GM18868 (cell line): ENCODE measurements around the gene TMEM178B.

Experiments used
- ATAC-seq: cut with Tn5 transposase; IDR thresholded peaks from one replicate; pipeline ENCODE4 v1.9.1; 2021; ENCODE audit warnings: mild to moderate bottlenecking, moderate library complexity; ENCODE audit not compliant: unreplicated experiment

Gene TMEM178B

DNA sequence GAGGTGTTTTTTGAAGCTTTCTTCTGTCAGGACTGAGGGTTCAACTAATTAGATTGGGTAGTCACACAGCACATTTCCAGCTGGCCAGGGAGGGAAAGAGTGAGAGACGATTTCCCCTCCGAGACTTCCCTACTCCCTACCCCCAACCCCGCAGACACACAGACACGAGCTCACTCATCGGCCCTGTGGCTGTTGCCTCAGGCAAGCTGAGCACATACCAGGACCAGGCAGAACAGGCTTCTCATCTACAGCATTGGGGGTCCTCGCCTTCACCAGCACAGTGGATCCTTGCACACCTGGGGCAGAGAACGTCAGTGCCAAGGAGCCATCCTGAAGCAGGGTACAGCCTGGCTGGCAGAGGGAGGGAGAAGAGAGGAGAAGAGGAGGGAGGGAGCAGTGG lies 144.1 kb downstream of the TMEM178B start:
- no peak for ATAC-seq

DNA sequence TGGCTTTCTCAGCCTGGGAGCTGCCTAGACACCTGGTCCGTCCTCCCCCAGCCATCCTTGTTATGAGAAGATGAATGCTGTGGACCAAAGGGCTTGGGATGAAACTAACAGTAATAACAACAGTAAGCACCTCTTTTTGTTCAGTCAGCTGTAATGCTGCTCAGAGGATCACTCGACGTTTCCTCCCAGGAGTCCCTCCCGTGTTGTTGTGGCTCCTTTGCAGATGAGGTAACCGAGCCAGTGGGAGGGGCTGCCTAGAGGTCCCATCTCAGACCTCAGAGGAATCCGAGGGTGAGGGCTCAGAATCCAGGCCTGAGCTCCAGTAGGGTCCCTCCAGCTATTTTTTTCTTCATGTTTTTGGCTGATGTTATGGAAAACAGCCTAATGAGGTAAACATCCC lies 145.1 kb downstream of the TMEM178B start:
- no peak for ATAC-seq

DNA sequence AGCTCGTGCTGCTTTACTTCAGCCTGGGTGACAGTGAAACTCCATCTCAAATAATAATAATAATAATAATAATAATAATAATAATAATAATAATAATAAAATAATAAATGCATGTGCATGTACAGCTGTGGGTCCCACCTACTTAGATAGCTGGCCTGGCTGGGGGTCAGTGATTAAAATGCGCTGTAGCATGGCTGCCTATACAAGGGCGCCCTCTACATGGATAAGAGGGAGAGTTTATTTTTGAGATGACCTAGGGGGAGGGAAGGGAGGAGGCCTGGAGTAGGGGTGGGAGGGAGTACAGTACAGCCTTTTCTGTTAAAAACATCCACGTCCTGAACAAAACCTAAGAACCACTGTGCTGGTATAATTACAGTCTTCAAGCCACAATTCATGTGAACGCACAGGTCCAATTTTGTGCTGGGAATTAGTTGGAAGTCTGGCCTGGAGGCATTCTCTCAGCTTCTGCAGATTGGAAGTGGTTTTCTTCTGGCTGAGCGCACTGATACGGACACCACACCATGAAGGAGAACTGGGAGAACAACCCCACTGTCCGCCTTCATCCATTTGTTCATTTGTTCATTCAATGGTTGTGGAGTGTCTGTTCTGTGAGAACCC lies 146.5 kb downstream of the TMEM178B start:
- no peak for ATAC-seq

DNA sequence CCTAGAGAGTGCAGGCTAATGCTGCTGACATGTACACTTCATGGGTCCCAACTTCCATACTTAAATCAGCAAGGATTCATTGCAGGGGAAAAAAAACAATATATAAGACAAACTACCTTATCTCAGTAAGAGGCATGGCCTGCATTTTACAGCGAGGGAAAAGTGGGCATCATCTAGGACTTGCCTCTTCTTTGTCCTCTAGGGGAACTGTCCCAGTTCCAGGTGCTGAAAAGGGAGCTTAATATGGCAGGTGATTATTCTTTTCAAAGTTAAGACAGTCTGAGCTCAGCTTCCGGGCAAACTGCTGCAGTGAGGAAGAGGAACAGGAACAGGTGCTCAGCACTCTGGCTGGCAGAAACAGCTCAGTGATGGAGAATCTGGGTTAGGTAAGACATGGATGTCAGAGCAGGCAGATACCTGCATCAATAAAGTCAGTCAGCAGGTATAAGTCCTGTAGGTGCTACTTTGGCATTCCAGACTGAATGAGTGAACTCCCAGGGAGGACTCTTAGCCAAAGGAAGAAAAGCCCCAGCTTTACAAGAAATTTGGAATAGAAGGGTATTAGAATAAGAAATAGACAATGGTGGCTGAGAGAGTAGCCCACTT lies 147.2 kb downstream of the TMEM178B start:
- no peak for ATAC-seq

DNA sequence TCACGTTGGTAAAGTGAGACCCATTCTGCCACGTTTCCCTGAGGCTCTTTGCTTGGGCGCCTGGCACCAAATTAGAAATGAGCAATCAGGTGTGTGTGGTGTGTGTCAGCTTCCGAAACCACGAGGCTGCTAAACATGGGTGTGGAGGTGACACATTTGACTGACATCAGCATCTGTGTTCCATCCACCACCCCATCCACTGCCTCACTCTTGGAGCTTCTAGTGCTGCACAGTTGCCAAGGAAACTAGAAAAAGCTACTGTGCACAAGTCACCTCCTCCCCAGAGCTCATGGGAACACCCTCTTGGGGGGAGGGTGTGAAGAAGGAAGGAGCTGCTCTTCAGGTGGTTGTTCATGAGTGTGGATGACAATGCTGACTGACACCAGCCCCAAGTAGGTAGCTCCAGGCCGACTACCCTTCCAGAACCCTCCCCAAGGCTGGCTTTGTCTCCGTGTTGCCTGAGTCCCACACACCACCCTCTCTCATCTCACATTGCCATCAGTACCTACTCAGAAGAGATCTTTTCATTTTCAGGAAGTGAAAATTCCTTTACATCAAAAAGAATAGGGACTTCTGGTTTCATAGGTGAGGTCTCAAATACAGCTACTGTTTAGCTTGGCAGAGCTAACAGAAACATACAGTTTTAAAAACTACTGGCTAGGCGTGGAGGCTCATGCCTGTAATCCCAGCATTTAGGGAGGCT lies 152.2 kb downstream of the TMEM178B start:
- peak; percentile 84 for ATAC-seq

DNA sequence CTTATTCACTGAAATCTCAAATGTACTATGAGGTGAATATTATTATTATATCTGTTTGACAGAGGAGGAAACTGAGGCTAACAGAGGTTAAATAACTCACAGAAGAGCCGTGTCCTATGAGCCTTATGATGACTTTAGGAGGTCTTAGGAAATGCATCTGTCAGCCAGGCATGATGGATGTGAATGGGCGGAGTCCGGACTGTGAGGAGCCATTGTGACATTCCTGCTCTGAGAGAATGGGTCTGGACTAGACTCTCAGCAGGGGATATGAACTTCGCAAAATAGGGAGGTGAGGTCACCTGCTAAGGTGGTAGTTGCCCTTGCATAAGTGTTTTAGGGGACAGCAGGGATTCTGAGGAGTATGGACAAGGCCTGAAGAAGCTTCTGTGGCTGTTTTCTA lies 153.6 kb downstream of the TMEM178B start:
- no peak for ATAC-seq

DNA sequence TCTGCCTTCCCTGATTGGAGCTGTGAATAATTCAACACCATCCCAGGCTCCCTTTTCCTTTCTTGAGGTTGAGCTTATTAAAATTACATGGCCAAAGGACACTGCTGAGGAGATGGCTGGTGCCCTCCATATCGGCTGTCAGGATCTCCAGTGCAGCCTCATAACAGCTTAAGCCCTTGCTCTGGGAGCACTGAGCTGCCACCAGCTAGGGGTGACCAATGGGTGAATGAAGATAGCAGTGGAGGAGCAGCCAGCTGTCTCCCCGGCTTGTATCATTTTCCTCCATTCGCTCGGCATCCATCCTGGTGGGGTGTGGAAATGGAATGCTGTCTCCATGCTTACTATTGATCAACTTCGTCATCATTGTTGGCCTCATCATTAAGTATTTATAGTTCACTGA lies 154.6 kb downstream of the TMEM178B start:
- ATAC-seq, result no peak

DNA sequence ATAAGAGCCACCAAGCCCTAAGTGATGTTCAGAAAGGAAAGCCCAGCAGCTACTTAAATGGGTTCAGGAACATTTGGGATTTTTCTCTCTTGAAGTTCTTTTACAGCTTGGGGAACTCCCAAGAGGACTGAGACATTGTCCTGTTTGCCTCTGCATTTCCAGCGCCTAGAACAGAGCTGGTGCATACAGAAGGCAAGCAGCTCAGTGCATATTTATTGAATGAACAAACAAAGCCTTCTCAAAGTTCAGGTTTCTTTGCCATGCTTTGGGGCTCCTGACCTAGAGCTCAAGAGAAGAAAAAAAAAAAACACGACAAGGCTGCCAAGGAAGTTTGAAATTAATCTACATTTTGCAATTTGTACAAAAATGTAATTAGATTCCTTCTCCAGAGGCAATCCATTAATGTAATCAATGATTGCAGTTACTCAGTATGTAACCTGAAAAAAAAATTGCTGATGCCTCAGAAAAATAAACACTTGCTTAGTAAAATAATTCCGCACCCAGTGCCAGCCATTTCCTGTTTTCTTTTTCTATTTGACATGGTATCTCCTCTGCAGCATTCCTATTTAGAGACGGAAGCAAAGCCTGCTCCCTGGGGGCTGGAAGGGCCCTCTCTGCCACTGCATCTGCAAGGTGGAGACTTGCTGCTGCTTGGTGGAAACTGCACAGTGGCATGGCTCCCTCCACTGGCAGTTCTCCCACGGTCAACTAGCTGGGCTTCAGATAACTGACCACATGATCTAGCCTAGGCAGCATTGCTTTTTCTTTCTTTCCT lies 157.3 kb downstream of the TMEM178B start:
- ATAC-seq, result no peak

DNA sequence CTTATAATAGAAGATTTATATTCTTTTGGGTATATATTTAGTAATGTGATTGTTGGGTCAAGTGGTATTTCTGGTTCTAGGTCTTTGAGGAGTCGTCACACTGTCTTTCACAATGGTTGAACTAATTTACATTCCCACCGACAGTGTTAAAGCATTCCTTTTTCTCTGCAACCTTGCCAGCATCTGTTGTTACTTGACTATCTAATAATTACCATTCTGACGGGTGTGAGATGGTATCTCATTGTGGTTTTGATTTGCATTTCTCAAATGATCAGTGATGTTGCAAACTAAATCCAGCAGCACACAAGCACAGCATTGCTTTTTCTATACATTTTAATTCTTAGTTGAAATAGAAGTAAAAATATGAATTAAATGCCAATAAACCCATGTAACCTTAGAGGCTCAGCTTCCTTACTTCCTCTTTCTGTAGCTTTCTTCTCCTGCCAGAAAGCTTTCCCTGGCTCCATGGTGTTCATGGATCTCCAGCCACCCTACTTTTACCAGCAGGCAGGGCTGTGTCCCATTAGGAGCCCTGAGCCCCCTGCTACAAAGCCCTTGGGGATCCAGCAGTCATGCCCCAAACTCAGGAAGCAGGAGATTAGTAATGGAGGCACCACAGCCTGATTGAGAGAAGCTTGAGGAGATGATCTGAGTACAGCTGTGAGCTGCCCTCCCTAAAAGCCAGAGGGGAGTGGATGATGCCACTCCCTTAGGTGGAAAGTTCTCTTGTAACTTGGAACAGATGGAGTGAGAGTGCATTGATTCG lies 158.6 kb downstream of the TMEM178B start:
- ATAC-seq, result no peak

DNA sequence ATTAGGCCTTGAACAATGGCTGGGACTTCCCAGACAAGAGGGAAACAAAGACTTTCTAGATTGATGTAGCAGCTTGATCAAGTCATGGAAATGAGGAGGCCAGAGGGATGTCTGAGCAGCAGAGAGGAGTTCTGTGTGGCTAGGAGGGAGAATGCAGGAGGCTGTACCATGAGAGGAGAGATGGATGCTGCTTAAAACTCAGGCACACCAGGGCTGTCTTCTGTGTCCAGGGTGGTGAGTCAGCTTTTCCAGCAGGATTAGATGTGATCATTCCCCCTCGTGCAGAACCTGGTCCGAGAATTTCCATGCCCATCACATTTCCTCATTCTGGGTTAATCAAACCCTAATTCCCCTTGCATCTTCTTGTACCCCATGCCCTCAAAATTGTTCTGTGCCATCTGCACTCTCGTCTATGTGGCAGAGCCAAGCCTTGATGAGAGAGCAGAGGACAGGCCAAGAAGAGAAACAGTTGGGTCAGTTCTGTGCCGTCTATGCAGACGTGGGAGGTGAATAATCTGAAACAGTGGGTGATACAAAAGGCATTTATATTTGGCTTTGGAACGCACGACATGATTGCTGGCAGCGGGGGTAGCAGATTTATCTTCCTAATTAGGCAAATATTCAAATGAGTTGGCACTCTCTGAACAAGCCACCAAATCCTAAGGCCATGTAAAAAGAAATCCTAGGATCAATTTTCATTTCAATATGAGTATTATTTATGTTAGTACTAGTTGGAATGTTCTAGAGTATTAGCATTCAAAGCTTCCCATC lies 160.7 kb downstream of the TMEM178B start:
- ATAC-seq, result no peak

DNA sequence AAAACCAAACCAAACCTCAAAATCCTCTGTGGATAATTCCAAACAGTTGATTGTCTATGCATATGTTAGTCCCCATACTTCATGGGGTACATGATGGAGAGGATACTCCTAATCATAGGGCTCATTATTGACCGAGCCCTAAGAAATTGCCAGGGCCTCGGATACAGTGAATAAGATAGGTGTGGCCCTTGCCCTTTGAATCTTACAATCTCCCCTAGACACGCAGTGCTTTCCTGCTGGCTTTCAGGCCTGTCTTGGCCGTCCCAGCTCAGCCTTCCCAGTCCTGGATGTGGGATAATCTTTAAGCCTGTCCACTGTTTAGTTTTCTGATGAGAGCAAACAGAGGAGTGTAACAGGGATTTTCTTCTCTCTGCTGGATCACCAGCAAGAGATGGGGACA lies 161.8 kb downstream of the TMEM178B start:
- ATAC-seq, result no peak

DNA sequence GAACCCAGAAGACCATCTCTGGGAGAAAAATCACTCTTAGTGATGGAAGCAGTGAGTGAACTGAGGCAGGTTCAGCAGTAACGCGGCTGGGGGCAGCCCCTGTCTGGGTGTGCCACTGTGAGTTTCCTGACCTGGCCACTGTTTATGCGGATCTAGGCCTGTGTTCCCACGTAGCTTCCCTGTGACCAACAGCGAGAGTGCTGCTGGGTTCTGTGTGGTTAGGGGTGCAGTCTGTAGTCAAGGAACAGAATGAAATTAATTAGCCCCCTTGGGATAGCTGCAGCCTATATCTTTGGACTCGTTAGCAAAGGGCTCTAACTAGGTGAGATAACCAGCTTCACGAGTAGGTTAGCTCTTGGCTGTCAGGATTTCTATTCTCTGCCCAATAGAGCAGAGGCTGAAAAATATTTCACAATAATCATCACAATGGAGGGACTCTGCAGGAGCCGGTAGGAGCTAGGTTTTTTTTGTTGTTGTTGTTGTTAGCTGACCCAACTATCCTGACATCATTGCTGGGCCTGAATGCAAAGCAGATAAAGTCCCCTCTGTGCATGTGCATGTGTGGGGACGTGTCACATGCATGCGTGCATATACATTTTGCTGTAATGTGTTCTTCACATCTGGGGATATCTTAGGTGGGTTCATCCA lies 164.9 kb downstream of the TMEM178B start:
- ATAC-seq, result no peak

DNA sequence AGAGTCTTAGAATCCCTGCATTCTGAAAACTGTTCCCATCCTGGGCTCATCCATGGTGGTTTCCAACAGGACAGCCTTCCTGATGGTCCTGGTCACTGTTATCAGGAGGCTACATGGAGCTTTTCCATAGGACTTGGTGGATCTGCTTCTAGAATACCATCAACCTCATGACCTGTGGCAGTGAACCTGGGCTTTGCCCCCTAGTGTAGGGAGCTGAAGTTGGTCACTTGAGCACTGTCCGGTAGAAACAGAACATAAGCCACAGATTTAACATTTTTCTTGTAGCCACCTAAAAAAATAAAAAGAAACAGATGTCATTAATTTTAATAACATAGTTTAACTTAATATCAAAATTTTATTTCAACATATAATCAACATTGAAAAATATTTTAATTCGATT lies 165.8 kb downstream of the TMEM178B start:
- ATAC-seq, result no peak

DNA sequence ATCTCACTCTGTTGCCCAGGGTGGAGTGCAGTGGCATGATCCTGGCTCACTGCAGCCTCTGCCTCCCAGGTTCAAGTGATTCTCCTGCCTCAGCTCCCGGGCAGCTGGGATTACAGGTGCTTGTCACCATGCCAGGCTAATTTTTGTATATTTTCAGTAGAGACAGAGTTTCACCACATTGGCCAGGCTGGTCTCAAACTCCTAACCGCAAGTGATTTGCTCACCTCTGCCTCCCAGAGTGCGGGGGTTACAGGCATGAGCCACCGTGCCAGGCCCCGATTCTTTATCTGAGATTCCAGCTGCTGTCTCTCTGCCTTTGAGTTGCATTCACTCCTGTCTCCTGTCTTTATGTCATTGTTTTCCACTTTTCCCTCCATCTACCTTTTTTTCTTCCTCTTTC lies 168.7 kb downstream of the TMEM178B start:
- ATAC-seq, result no peak

DNA sequence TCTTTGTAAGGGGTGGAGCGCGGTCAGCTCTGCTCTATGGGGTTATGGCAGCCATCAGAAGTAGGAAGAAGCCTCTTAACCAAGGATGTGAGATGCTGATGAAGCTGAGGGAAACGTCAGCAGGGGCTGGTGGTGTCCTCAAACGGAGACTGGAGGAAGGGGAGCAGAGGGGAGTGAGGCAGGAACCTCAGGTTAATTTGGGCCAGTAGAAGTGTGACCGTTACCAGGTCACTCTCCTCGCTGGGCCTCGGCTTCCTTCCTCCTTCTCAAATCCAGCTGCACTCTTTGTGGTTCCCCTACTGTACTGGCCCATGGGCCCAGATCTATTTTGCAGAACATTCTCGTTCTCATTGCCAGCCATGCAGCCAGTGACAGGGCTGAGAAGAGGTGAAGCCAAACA lies 169.5 kb downstream of the TMEM178B start:
- no peak for ATAC-seq

DNA sequence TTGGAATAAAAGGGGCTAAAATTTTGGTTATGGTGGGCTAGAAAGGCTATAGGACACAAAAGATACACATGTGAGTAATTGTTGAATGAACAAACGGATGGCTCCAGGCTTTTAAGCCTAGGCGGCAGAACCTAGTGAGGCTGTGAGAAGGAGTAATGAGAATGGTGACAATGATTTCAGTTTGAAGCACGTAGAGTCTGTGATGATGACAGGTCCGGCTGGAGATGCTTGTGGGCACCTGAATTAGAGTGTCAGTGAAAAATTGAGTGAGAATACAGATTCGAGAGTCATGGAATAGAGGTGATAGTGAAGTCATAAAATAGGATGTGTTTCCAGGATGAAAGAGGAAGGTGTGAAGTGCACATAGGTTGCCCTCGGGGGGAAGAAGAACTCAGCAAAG lies 170.6 kb downstream of the TMEM178B start:
- ATAC-seq, result no peak

DNA sequence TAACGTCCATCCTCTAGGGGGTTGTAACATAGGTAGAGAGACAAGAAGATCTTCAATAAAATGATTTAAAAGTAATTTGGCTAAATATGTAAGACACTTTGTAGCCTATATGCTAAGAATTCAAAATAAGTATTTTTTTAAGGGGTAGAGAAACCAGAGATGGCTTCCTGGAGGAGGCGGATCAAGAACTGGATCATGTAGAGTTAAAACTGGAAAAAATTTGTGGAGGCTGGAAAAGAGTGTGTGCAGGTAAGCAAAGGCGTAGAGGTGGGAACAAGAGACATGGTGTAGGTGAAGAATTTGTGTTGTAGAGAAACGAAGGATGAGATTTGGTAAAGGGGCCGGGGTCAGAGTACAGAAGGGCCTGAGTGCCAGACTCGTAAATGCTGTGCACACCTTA lies 172.6 kb downstream of the TMEM178B start:
- ATAC-seq, result no peak

DNA sequence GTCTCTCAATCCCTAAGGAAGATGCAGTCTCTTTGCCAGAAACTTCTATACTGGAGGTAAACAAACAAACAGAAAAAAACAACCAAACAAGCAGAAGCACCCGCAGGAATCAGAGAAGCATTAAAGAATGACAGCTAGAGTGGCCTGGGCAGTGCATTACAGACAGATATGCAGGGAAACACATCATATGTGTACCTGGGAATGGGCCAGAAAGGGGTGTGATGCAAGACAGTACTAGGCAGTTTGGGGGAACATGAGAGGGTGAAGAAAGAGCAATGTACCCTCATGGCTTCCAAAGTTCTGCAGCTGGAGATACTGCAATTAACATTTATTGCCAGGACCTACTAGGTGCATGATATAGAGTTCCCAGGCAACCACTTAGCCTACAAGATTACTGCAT lies 177.3 kb downstream of the TMEM178B start:
- ATAC-seq, result no peak

DNA sequence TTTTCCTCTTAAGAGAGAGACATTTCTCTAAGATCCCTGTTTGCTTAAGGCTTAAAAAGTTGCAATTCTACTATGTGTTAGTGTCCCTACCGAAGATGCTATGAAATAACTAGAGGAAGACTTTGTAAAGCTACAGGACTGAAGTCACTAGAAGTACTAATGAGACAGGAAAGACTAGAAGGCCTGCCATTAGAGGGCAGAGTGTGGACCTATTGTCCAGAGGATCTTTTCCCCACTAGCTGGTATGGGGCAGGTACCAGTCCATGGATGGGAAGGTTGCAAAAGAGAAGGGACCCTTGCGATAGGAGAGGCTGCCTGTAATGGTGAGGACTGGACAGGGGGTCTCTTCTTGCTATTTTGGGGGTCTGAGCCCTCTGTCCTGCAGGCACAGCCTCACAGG lies 178.1 kb downstream of the TMEM178B start:
- no peak for ATAC-seq

DNA sequence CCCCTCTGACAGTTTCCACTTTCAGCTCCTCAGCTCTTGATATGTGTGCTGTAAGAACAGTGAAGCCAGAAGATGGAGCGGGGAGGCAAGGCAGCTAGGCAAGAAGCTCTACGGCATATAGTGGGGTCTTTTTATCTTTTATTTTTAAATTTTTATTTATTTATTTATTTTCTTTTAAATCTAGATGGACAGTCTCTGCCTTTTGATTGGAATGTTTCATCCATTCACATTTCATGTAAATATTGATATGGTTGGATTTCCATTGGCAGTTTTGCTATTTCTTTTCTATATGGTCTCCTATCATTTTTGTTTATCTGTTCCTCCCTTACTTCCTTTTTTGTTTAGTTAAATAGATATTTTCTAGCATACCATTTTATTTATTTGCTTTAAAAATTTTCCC lies 183.7 kb downstream of the TMEM178B start:
- no peak for ATAC-seq
